K562 (cell line): ENCODE data around the gene DEF6. TPM values are rescaled to one million over a fixed set of nuclear protein-coding genes. Genes with fewer than 3 reads are reported as not detected.

Experiments
- ELK1 ChIP-seq: sonication (generic); formaldehyde crosslinking; IDR thresholded peaks from 2 replicates; pipeline ENCODE4 v1.8.1; 2022; ENCODE audit warnings: missing genetic modification reagents
- ELK3 ChIP-seq: fragments of 450-650 bp; formaldehyde crosslinking; IDR thresholded peaks from 2 replicates; pipeline ENCODE4 v1.4.0; 2020; ENCODE audit warnings: mild to moderate bottlenecking
- FOXK2 ChIP-seq, 2 experiments: fragments of 450-650 bp; IDR thresholded peaks in 1 of 2; conservative IDR thresholded peaks in 1 of 2; 2 replicates each; pipeline ENCODE4 v1.6.1; 2016; ENCODE audit warnings: low read depth in 2 of 2, mild to moderate bottlenecking in 1 of 2
- GABPA ChIP-seq: fragments of 200-800 bp; sonication (Bioruptor generic); conservative IDR thresholded peaks from 2 replicates; pipeline ENCODE4 v1.6.1; 2016; ENCODE audit warnings: low read depth, missing genetic modification characterization, missing compliant biosample characterization
- L3MBTL2 ChIP-seq: fragments of 450-650 bp; IDR thresholded peaks from 2 replicates; pipeline ENCODE4 v1.6.1; 2016; ENCODE audit warnings: mild to moderate bottlenecking, moderate library complexity
- LARP7 ChIP-seq: fragments of 450-650 bp; IDR thresholded peaks from 2 replicates; pipeline ENCODE4 v1.6.1; 2016
- MLLT1 ChIP-seq, 2 experiments: fragments of 450-650 bp; IDR thresholded peaks; 2 replicates each; pipeline ENCODE4 v1.6.1; 2016
- NR1H2 ChIP-seq: sonication (generic); formaldehyde crosslinking; IDR thresholded peaks from 2 replicates; pipeline ENCODE4 v1.4.0; 2020; ENCODE audit warnings: mild to moderate bottlenecking, missing genetic modification reagents
- NR4A1 ChIP-seq, 2 experiments: fragments of 250-450 bp in 1 of 2; fragments of 450-650 bp in 1 of 2; sonication (Bioruptor Pico) in 1 of 2; IDR thresholded peaks; 2 replicates each; pipeline versions ENCODE4 v1.4.0 to v1.6.1; 2016 to 2020; ENCODE audit warnings: mild to moderate bottlenecking in 2 of 2, missing compliant biosample characterization in 1 of 2, missing genetic modification characterization in 1 of 2, moderate library complexity in 1 of 2
- PHF21A ChIP-seq: fragments of 450-650 bp; IDR thresholded peaks from 2 replicates; pipeline ENCODE4 v1.6.1; 2017; ENCODE audit warnings: low read depth, borderline replicate concordance
- PHTF2 ChIP-seq: fragments of 250-450 bp; sonication (Bioruptor Pico); IDR thresholded peaks from 2 replicates; pipeline ENCODE4 v1.5.0; 2021; ENCODE audit warnings: mild to moderate bottlenecking
- PKNOX1 ChIP-seq: fragments of 450-650 bp; IDR thresholded peaks from 2 replicates; pipeline ENCODE4 v1.6.1; 2016
- RNF2 ChIP-seq: sonication (generic); IDR thresholded peaks from 2 replicates; pipeline ENCODE4 v1.6.1; 2016
- SOX6 ChIP-seq: fragments of 450-650 bp; IDR thresholded peaks from 2 replicates; pipeline ENCODE4 v1.6.1; 2014; ENCODE audit warnings: mild to moderate bottlenecking
- TAF1 ChIP-seq: IDR thresholded peaks from 2 replicates; pipeline ENCODE4 v1.6.1; 2011; ENCODE audit warnings: mild to moderate bottlenecking, low read length, moderate library complexity; ENCODE audit not compliant: insufficient read depth, control insufficient read depth, severe bottlenecking; ENCODE audit errors: extremely low read depth
- TBL1XR1 ChIP-seq, 2 experiments: IDR thresholded peaks; 2 replicates each; pipeline ENCODE4 v1.6.1; 2012; ENCODE audit warnings: improper control_type of control experiment in 2 of 2, low read length in 2 of 2, mild to moderate bottlenecking in 1 of 2
- TRIM25 ChIP-seq: fragments of 450-650 bp; IDR thresholded peaks from 2 replicates; pipeline ENCODE4 v1.7.0; 2016; ENCODE audit warnings: borderline replicate concordance
- ZBTB7A ChIP-seq: IDR thresholded peaks from 2 replicates; pipeline ENCODE4 v1.6.1; 2011; ENCODE audit warnings: low read depth, mild to moderate bottlenecking, low read length, moderate library complexity, borderline replicate concordance; ENCODE audit not compliant: control insufficient read depth
- ZC3H8 ChIP-seq: fragments of 450-650 bp; IDR thresholded peaks from 2 replicates; pipeline ENCODE4 v1.6.1; 2017
- ZEB2 ChIP-seq: fragments of 450-650 bp; IDR thresholded peaks from 2 replicates; pipeline ENCODE4 v1.6.1; 2016
- ZNF347 ChIP-seq: fragments of 450-650 bp; formaldehyde crosslinking; IDR thresholded peaks from 2 replicates; pipeline ENCODE4 v1.4.0; 2020; ENCODE audit warnings: low read depth, mild to moderate bottlenecking, moderate library complexity
- ZNF589 ChIP-seq: fragments of 200-800 bp; sonication (Bioruptor generic); IDR thresholded peaks from 2 replicates; pipeline ENCODE4 v1.6.1; 2016; ENCODE audit warnings: low read depth, missing genetic modification characterization, missing compliant biosample characterization
- polyA plus RNA-seq, 8 experiments: library from polyadenylated mRNA; depleted of rRNA in 4 of 8; stranded (reverse) in 5 of 8; unstranded in 3 of 8; fragments of >200 nt; fragmentation: Nextera tagmentation in 2 of 8; fragmentation: Illumina TruSeq in 1 of 8; extraction: Ambion mirVana in 2 of 8; extraction: Trizol in 1 of 8; gene quantifications; 2 replicates each; pipeline versions ENCODE4 v1.2.1 to v1.2.3, GENCODE V29; 2011 to 2014; ENCODE audit warnings: inconsistent platforms in 1 of 8, missing spikeins in 1 of 8
- total RNA-seq, 7 experiments: library from RNA; depleted of rRNA in 6 of 7; stranded (reverse); fragments of >200 nt in 6 of 7; fragmentation: Illumina TruSeq in 2 of 7; extraction: Trizol in 2 of 7; gene quantifications; 2 replicates each; pipeline versions ENCODE4 v1.2.1 to v1.2.3, GENCODE V29; 2011 to 2021; ENCODE audit warnings: low replicate concordance in 1 of 7

Gene DEF6
- total and polyA plus RNA-seq, 9 of the 15 experiments (the other 6 are each of a cell fraction or from before 2014, with no cell fraction given), result 1.3 to 44.6 (median 22.7) TPM

GRCh38 chr6:35259948-35260590 lies 37.5 kb upstream of the DEF6 start (continued):
- peak; percentile 74 to 77; a peak in 3 of 4 replicates for TF ChIP-seq MLLT1 (IDR thresholded peaks at IDR 0.05)
- no peak for TF ChIP-seq RNF2
- TF ChIP-seq TAF1, result no peak
- no peak for TF ChIP-seq NR1H2 (CRISPR knock-in tag)
- TF ChIP-seq PKNOX1, result peak; percentile 90
- 0 out of 2 replicates have a peak, but pooled peaks have one; percentile 11 for TF ChIP-seq SOX6
- peak; percentile 62 to 80; a peak in 3 of 4 replicates for TF ChIP-seq FOXK2 (conservative IDR thresholded peaks at IDR 0.05 in 1 of 2, IDR thresholded peaks at IDR 0.05 in 1 of 2; ENCODE audit: low read depth in 2 of 2)
- 0 out of 2 replicates have a peak, but pooled peaks have one; percentile 38 for TF ChIP-seq NR4A1 (CRISPR knock-in tag; IDR thresholded peaks at IDR 0.05)
- TF ChIP-seq NR4A1 (tag; IDR thresholded peaks at IDR 0.05), result no peak
- TF ChIP-seq PHTF2 (CRISPR knock-in tag), result no peak
- TF ChIP-seq ELK3, result no peak
- TF ChIP-seq ELK1 (CRISPR knock-in tag), result no peak
- TF ChIP-seq TRIM25, result no peak; the same call in 1 of the 2 replicates
- TF ChIP-seq ZEB2, result peak; percentile 82
- 0 out of 2 replicates have a peak, but pooled peaks have one; percentile 12 for TF ChIP-seq L3MBTL2
- 0 out of 2 replicates have a peak, but pooled peaks have one; percentile 26 for TF ChIP-seq ZC3H8
- TF ChIP-seq ZNF347 (CRISPR knock-in tag), result no peak
- no peak for TF ChIP-seq TBL1XR1 (IDR thresholded peaks at IDR 0.05; ENCODE audit: low read length in 2 of 2)
- no peak for TF ChIP-seq GABPA (tag)
- TF ChIP-seq ZBTB7A, result peak; percentile 90
- no peak; the same call in 1 of the 2 replicates for TF ChIP-seq ZNF589
- peak; percentile 79; the same call in 1 of the 2 replicates for TF ChIP-seq LARP7
- TF ChIP-seq PHF21A, result 0 out of 2 replicates have a peak, but pooled peaks have one; percentile 68
